Right cardiac atrium (tissue), 5 donors: Measurements from ENCODE around the gene SLC17A2. TPM values are rescaled to one million over a fixed set of nuclear protein-coding genes. Genes with fewer than 3 reads are reported as not detected.
"Not testable (repeated sequence)": the region's sequence is repeated elsewhere in the genome, so short reads cannot be mapped to it uniquely, and the experiment has no call there.

Experiments
- ATAC-seq, 2 donors: fragments of 200-7000 bp; cut with Tn5 transposase; one replicate each; pipeline versions ENCODE4 v1.8.0 to v1.9.1; 2020; ENCODE audit warnings: moderate library complexity in 2 of 2, mild to moderate bottlenecking in 1 of 2
- DNase-seq, 3 donors: peaks; one replicate each; pipeline ENCODE4 v3.0.0-alpha.2; 2020
- H3K27ac ChIP-seq: one replicate; pipeline ENCODE4 v1.5.1; 2013; ENCODE audit warnings: mild to moderate bottlenecking, low read length, control low read depth, moderate library complexity
- H3K27me3 ChIP-seq: one replicate; pipeline ENCODE4 v1.6.1; 2013; ENCODE audit not compliant: control insufficient read depth, insufficient read depth
- H3K4me1 ChIP-seq: one replicate; pipeline ENCODE4 v1.6.1; 2013; ENCODE audit warnings: low read length; ENCODE audit not compliant: control insufficient read depth, insufficient read depth
- H3K4me3 ChIP-seq: one replicate; pipeline ENCODE4 v1.5.1; 2013; ENCODE audit warnings: low read length, control low read depth
- H3K9me3 ChIP-seq: one replicate; pipeline ENCODE4 v1.6.1; 2013; ENCODE audit warnings: low read length; ENCODE audit not compliant: control insufficient read depth
- WGBS: extraction: QIAGEN DNeasy Blood & Tissue Kit; methylation state at CpG from one replicate; pipeline ENCODE4 v1.1.7; 2013; 5-methylcytosine and 5-hydroxymethylcytosine counted together
- intact Hi-C, 4 donors: fragments of 100-400 bp; cut with DNase I; formaldehyde crosslinking; loops; one replicate each; pipeline versions ENCODE4 v1.11.0 to v1.14.0; 2022 to 2023
- polyA plus RNA-seq: library from polyadenylated mRNA; stranded (reverse); fragments of 200-250 nt; gene quantifications from one replicate; pipeline ENCODE4 v1.2.3, GENCODE V29; 2013
- total RNA-seq, 4 donors: library from RNA; stranded (reverse); fragmentation: NEBNext Ultra II Directional; extraction: Animal tissue kit (Norgen Biotek cat#: 25700); gene quantifications; one replicate each; pipeline ENCODE4 v1.2.1, GENCODE V29; 2021
- donor health status: healthy with polysubstance abuse.
- donor health status: DM: no; HTN: yes; CAD: no.
- donor health status: DM: no; HTN: no; CAD: no.
- donor health status: DM: no; HTN: yes; CAD: no; lungs with severe emphysema.
- donor health status: DM: yes; HTN: yes; CAD: no.

Gene SLC17A2
- total and polyA plus RNA-seq, 5 donors, result not detected

DNA sequence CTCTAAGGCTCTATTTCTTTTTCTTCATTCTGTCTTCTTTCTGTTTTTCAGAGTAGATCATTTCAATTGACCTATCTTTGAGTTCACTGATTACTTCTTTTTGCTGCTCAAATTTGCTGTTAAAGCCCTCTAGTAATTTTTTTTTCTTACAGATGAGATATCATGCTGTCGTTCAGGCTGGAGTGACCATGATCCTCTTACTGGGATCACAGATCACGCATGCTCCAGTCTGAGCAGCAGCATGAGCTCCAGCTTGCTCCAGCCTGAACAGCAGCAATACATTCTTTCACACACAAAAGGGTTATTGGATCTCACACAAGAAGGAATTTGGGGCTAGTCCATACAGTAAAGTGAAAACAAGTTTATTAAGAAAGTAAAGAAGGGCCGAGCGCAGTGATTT is 19.8 kb upstream of the SLC17A2 start:
- Histone ChIP-seq H3K4me1 (no peaks in the 10 kb centered on the region), H3K4me3 (no peak overlapping the region), H3K27ac (no peak overlapping the region), H3K27me3 (no peaks in the 10 kb centered on the region), H3K9me3 (no peaks in the 10 kb centered on the region)
- no peak for DNase-seq
- intact Hi-C loops, result no loop called here
- WGBS, result 71% methylated on average over 4 of the region's 4 CpGs
- no peak for ATAC-seq

GRCh38 chr6:25949695-25950094 is 19.2 kb upstream of the SLC17A2 start:
- no peak overlapping the region for H3K27ac ChIP-seq
- H3K4me3 ChIP-seq, result no peak overlapping the region
- no peaks in the 10 kb centered on the region for H3K27me3 ChIP-seq
- ATAC-seq (no peak), DNase-seq (no peak)
- H3K4me1 ChIP-seq, result no peaks in the 10 kb centered on the region
- no peaks in the 10 kb centered on the region for H3K9me3 ChIP-seq
- intact Hi-C loops, result no loop called here
- 85% methylated on average over 1 of the region's 1 CpG for WGBS

DNA sequence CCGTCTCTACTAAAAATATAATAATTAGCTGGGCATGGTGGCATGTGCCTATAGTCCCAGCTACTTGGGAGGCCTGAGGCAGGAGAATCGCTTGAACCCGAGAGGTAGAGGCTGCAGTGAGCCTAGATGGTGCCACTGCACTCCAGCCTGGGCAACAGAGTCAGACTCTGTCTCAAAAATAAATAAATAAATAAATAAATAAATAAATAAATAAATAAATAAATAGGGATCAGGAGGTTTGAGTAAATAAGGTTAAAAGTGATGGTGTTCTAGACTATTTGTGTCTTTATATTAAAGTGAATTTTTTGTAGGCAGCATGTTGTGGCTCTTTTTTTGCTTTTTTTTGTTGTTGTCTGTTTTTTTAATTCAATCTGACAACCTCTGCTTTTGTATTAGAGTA is 17.0 kb upstream of the SLC17A2 start:
- DNase-seq, ATAC-seq, H3K9me3 ChIP-seq, intact Hi-C loops, H3K27me3 ChIP-seq, H3K4me1 ChIP-seq, H3K4me3 ChIP-seq, H3K27ac ChIP-seq: not testable (repeated sequence)
- 94% methylated on average over 3 of the region's 3 CpGs for WGBS

DNA sequence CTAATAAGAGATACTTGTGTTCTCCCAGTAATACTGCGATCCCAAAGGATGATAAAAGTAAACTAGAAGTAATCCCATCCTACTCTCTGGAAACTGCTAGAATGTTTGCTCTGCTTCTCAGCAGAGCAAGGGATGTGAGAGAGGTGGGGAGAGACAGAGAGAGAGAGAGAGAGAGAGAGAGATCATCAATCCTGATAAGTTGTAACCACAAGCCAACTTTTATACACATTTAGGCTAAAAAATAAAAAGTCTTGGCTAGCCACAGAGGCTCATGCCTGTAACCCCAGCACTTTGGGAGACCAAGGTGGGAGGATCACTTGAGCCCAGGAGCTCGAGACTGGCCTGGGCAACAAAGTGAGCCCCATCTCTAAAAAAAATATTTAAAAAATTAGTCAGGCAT is 16.1 kb upstream of the SLC17A2 start:
- 84% methylated on average over 2 of the region's 2 CpGs for WGBS
- no peak overlapping the region for H3K27ac ChIP-seq
- H3K4me3 ChIP-seq, result no peak overlapping the region
- no peak for ATAC-seq
- no peaks in the 10 kb centered on the region for H3K27me3 ChIP-seq
- H3K4me1 ChIP-seq, result no peaks in the 10 kb centered on the region
- no peaks in the 10 kb centered on the region for H3K9me3 ChIP-seq
- no peak for DNase-seq
- intact Hi-C loops, result no loop called here

GRCh38 chr6:25945738-25946137 is 15.2 kb upstream of the SLC17A2 start:
- H3K27ac ChIP-seq, H3K4me3 ChIP-seq, H3K4me1 ChIP-seq, ATAC-seq, DNase-seq, H3K9me3 ChIP-seq, H3K27me3 ChIP-seq, intact Hi-C loops: not testable (repeated sequence)
- 88% methylated on average over 3 of the region's 3 CpGs for WGBS

GRCh38 chr6:25944688-25945574 is 14.4 kb upstream of the SLC17A2 start:
- WGBS, result 52% methylated on average over 8 of the region's 8 CpGs
- DNase-seq, result no peak
- Histone ChIP-seq H3K9me3 (no peaks in the 10 kb centered on the region), H3K4me3 (no peak overlapping the region), H3K4me1 (no peaks in the 10 kb centered on the region), H3K27ac (no peak overlapping the region), H3K27me3 (no peaks in the 10 kb centered on the region)
- intact Hi-C loops, result no loop called here
- no peak for ATAC-seq

- no peak for ATAC-seq
- no peak overlapping the region for H3K27ac ChIP-seq
- H3K4me1 ChIP-seq, result no peaks in the 10 kb centered on the region
- no peak for DNase-seq
- intact Hi-C loops, result no loop called here
- H3K4me3 ChIP-seq, result no peak overlapping the region
- no peaks in the 10 kb centered on the region for H3K9me3 ChIP-seq
- H3K27me3 ChIP-seq, result no peaks in the 10 kb centered on the region
- 90% methylated on average over 1 of the region's 1 CpG for WGBS
Measured at GRCh38 chr6:25943887-25944286, 13.4 kb upstream of the SLC17A2 start.

- no peak overlapping the region for H3K27ac ChIP-seq
- H3K4me1 ChIP-seq, result no peaks in the 10 kb centered on the region
- no peak overlapping the region for H3K4me3 ChIP-seq
- DNase-seq (no peak), ATAC-seq (peak in 1 of 2 donors; percentile 59)
- no peaks in the 10 kb centered on the region for H3K9me3 ChIP-seq
- no peaks in the 10 kb centered on the region for H3K27me3 ChIP-seq
- WGBS, result 36% methylated on average over 3 of the region's 3 CpGs
- intact Hi-C loops, result no loop called here
Measured at GRCh38 chr6:25942561-25943147, 12.2 kb upstream of the SLC17A2 start.

DNA sequence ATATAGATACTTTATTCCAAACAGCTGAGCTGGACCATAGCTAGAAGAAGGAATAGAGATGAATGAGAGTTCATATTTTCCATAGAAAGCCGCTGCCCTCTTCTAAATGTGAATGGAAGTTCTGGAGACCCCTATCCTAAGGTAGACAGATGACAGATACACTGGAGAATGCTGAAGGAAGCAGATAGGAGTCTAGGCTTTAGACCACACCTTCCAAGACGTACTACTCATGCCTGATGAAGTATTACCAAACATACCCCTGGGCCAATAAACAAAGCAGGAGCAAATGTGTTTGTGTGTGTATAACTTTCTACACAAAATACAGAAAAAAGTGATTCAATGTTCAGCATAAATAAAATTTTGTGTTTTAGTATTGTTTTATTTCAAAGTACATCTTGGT is 9.1 kb upstream of the SLC17A2 start:
- intact Hi-C loops, result no loop called here
- Histone ChIP-seq H3K27me3 (no peaks in the 10 kb centered on the region), H3K27ac (no peak overlapping the region), H3K4me1 (no peaks in the 10 kb centered on the region), H3K9me3 (no peaks in the 10 kb centered on the region), H3K4me3 (no peak overlapping the region)
- ATAC-seq (no peak), DNase-seq (no peak)
- WGBS, result 78% methylated on average over 2 of the region's 2 CpGs

GRCh38 chr6:25935953-25936352 is 5.5 kb upstream of the SLC17A2 start:
- ATAC-seq, result no peak
- DNase-seq, result no peak

DNA sequence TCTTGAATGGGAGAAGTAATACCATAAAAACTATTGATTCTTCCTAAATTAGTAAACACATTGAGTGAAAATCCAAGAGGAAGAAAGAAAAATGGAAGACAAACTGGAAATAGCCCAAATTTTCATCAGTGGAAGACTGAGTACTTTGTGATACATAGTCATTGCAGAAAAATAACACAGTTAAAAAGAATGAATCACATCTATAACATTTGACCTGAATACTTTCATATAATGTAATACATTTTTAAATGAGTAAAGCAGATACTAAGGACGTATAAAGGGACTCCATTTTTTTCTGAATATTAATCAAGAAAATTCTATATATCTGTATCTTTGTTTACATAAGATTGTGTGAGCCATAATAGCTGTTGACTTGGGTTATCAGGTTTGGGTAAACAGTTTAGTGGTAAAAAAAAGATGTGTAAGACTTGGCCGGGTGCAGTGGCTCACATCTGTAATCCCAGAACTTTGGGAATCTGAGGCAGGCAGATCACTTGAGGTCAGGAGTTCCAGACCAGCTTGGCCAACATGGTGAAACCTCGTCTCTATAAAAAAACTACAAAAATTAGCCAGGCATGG is 4.3 kb upstream of the SLC17A2 start:
- no peak overlapping the region for H3K4me3 ChIP-seq
- no peak for ATAC-seq
- H3K9me3 ChIP-seq, result no peaks in the 10 kb centered on the region
- intact Hi-C loops, result no loop called here
- no peak for DNase-seq
- WGBS, result 62% methylated on average over 3 of the region's 3 CpGs
- H3K4me1 ChIP-seq, result no peaks in the 10 kb centered on the region
- no peaks in the 10 kb centered on the region for H3K27me3 ChIP-seq
- no peak overlapping the region for H3K27ac ChIP-seq

More at GRCh38 chr6:25935953-25936352, 5.5 kb upstream of the SLC17A2 start:
- H3K4me3 ChIP-seq, result no peak overlapping the region
- H3K9me3 ChIP-seq, result no peaks in the 10 kb centered on the region
- WGBS, result 88% methylated on average over 5 of the region's 5 CpGs
- no peak overlapping the region for H3K27ac ChIP-seq
- intact Hi-C loops, result no loop called here
- H3K27me3 ChIP-seq, result no peaks in the 10 kb centered on the region
- H3K4me1 ChIP-seq, result no peaks in the 10 kb centered on the region
